Activated T-cell treated with anti-CD3 and anti-CD28 coated beads for 1 hour (primary cell): ENCODE data around the gene ALKBH7.
"Not testable (repeated sequence)": the region's sequence is repeated elsewhere in the genome, so short reads cannot be mapped to it uniquely, and the experiment has no call there.

ENCODE experiments used
- DNase-seq: peaks from one replicate; pipeline ENCODE4 v3.0.0-alpha.2; 2020; ENCODE audit warnings: low read depth

Gene ALKBH7

GRCh38 chr19:6373096-6373812 is 660 bp downstream of the ALKBH7 start:
- DNase-seq: peak; percentile 98

GRCh38 chr19:6373813-6374108 is 1.2 kb downstream of the ALKBH7 start:
- no peak for DNase-seq

DNA sequence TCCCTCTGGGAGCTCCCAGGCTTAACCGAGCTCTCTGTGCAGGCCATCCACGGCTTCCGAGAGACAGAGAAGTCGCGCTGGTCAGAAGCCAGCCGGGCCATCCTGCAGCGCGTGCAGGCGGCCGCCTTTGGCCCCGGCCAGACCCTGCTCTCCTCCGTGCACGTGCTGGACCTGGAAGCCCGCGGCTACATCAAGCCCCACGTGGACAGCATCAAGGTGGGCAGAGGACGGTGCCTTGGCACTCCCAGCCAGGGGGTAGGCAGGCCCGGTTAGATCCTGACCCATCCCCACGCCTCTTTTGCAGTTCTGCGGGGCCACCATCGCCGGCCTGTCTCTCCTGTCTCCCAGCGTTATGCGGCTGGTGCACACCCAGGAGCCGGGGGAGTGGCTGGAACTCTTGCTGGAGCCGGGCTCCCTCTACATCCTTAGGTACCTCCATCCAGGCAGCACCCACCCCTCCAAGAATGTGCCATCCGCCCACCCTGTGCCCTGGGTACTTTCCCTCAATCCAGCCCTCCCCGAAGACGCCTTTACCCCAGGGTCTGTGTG is 1.6 kb downstream of the ALKBH7 start:
- DNase-seq: no peak

DNA sequence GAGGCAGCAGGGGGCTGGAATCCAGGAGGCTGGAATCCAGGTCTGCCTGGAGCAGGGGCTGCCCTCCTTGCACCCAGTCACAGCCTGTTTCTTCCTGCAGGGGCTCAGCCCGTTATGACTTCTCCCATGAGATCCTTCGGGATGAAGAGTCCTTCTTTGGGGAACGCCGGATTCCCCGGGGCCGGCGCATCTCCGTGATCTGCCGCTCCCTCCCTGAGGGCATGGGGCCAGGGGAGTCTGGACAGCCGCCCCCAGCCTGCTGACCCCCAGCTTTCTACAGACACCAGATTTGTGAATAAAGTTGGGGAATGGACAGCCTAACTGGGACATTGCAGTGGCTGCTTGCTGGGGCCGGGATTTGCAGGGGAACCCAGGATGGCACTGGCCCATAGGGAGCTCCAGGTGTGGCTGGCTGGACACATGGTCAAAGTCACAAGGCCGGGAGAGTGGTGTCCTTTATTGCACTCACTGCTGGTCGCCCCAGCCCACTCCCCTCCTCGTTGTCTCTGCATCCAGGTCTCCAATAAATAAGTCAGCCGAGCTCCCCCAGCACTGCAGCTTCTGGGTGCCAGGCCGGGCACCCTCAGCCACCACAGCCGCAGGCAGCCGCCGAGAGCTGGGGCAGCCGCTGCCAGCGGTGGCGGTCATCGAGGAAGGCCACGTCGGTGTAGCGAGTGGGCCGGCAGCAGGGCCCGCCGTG is 2.3 kb downstream of the ALKBH7 start:
- DNase-seq: no peak

DNA sequence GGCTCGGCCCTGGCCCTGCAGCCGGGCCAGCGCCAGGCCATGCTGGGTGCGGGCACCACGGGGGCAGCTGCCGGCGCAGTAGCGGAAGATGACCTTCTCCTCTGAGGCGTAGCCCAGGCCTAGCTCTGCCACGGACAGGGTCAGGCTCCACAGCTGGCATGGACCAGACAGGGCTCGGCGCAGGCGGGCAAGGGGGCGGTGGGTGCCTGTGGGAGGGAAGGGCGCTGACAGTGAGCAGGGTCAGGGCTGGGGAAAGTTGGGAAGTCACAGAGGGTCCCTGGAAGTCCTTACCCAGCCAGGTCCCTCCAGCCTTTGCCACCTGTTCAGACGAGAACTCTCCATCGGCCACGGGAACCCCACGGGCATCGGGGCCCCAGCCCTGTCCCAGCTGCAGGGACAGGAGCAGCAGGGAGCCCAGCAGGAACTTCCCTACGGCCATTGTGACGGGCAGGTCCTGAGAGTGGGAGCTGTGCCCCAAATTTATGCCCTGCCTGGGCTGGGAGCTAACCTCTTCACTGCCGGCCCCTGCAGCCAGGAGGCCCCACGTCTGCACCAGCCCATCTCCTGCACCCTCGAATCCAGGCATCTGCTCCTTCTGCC is 2.9 kb downstream of the ALKBH7 start, which contains the start of gene PSPN:
PSPN (minus strand) TSS at position 523 of the 600 bp plus-strand sequence; CDS start at position 439, 84 bp downstream.
- DNase-seq: no peak

DNA sequence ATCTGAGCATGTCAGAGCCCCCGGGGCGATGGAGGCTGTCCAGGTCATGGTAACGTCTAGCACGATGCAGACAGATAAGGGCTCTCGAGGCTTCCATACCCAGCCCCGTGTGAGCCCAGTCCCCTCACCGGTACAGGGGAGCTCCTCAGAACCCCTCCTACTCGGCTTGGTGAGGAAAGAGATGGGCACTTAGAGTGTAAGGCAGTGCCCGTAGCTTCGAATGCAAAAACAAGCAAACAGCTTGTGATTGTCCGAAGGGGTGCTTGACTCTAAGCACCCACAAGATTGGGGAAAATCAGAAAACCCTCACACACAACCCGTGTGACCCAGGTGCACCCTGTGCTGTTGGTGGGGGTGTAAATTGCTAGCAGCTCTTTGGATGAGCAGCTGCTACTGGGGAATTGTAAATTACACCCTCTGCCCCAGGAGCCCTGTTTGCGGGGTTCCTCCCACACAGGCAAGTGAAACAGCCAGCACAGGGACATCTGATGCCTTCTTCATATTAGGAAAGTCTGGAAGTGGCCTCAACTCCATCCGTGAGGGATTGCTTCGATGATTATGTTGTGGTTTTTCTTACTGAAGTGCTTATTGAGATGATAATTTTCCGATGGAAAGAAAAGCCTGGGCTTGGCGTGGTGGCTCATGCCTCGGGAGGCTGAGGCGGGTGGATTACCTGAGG is 4.1 kb downstream of the ALKBH7 start:
- DNase-seq: no peak

DNA sequence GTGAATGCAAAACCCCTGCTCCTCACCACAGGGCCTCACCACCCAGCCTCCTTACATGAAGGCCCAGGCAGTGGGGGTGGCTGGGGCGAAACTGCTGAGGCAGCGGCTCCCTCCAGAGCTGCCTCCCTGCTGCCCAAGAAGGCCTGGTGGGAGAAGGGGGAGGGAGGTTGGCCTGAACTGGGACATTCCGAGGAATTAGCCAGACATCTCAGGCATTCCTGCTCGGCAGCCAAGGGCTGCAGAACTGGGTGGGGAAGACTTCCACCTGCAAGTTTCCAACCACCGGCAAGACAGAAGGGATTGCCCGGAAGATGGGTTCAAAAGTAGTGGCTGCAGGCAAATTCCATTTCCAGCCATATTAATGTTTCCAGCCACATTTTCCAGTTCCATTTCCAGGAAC is 5.4 kb downstream of the ALKBH7 start:
- DNase-seq: no peak

DNA sequence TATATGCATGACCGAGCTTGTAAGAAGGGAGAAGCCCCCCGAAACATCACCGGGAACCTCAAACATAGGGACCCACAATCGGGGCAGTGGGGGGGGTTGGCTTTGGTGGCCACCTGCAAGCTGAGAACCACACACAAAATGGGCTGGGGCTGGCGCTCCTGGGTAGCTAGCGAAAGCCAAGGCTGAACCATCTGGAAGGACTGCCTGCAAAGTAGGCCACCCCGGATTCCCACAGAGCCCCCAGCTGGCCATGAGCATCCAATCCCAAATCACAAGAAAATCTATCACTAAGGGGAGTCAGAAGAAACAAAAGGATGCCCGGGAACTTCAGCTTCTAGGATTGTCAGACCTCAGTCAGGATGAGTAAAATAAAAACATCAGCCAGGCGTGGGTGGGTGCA is 5.9 kb downstream of the ALKBH7 start:
- no peak for DNase-seq

DNA sequence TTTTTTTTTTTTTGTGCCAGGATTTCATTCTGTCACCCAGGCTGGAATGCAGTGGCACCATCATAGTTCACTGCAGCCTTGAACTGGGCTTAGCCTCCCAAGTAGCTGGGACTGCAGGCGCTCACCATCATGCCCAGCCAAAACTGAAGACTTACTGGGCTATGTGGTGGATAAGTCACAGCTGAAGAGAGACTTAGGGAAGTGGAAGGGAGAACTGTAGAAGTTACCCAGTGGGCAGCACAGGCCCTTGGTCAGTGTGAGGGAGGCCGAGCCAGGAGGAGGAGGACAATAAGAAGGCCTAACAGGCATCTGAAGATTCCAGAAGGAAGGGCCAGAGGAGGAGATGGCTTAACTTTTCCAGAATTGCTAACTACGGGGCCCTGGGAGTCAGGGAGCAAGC is 7.2 kb downstream of the ALKBH7 start:
- no peak for DNase-seq

GRCh38 chr19:6381030-6381750 is 8.6 kb downstream of the ALKBH7 start:
- no peak for DNase-seq

DNA sequence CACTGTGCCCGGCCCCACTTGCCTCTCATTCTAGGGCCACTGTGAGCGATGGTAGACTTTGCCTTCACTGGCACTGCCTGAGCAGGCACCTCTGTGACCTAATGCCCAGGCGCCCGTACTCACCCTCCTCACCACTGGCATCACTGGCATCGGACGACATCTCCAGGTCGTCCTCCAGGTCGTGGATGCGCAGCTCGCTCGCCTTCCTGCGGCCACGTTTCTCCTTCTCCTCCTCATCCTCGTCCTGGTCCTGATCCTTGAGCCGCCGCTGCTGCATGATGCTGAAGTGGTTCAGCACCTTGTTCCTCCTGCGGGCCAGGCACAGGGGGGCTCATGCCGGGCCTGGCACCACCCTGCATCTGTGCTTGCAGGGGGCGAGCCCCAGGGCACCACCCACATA is 10.6 kb downstream of the ALKBH7 start:
- DNase-seq: no peak

GRCh38 chr19:6384381-6384780 is 11.8 kb downstream of the ALKBH7 start:
- DNase-seq: no peak

DNA sequence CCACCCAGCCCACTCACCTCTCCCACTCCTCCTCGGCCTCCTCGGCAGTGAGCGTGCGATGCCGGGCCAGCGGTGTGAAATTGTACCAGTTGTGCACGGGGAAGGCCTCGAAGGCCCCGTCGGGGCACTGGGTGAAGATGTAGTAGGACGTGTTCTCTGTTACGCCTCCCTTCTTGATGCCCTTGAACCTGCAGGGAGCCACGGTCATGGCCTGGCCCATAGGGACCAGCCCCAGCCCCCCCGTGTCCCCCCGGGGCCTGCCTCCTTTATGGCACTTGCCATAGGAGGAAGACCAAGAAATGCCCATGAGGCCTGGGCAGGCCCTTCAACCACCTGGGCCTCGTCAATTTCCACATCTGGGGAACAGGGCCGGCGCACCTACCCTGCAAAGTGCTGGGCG is 14.8 kb downstream of the ALKBH7 start:
- DNase-seq: no peak

- no peak for DNase-seq
Measured at GRCh38 chr19:6392221-6393073, 19.9 kb downstream of the ALKBH7 start.

DNA sequence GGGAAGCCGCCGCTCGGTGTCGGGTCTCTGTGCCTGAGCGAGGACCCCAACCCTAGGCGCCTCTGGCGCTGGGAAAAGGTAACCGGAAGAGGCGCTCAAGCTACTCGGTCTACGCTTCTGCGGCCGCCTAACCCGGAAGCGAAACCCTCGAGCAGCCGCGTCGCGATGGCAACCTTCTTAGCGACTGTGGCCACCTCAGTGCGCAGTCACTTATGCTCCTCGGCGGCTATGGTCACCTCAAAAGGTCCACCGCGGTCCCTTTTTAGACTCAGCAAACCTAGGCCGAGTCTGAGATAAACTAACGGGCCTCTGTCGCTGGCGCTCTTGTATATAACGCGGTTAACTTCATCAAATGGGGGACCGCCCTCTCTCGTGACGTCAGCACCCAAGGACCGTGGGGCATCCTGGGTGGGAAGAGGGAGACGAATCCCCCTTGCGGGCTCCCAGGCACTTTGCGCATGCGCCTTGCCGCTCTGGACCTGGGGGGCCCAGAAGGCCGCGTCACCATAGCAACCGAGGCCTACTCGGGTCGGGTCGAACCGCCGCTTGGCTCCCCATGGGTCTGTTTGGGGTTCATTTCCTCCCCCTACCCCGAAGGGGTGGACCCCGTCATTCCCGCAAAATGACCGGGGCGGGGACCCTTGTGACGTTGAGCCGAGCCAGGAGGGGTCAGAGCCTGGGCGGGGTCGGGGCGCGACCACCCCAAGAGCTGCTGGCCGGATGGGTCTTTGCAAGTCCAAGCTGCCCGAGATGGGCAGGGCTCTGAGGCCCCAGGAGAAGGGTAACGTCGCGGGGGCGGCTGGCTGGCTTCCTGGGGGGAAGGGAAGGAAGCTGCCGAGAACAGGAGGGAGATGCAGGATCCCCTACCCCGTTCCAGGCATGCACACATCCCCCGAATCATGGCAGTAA is 20.7 kb downstream of the ALKBH7 start, which contains the start of gene GTF2F1:
GTF2F1 (minus strand) TSS at position 91 of the 909 bp plus-strand sequence. CDS start 169 bp downstream, outside the sequence.
- DNase-seq: peak; percentile 91

DNA sequence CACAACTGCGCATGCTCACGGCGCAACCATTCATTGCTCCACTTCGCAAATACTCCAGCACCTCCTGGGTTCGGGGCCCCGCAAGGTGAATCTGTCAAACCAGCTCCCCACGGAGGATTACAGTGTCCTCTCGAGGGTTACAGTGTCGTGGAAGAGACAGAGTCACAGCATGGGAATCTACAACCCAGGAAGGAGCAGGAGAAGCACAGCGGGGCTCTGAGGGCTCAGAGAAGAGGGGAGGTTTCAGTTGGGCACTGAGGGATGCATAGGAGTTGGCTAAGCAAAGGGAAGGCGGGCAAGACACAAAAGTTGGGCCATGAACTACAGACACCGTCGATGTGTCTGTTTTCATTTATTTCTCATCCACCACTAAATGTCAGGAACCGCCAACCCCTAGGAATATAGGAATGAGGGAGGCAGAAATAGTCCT is 21.4 kb downstream of the ALKBH7 start:
- peak; percentile 65 for DNase-seq

DNA sequence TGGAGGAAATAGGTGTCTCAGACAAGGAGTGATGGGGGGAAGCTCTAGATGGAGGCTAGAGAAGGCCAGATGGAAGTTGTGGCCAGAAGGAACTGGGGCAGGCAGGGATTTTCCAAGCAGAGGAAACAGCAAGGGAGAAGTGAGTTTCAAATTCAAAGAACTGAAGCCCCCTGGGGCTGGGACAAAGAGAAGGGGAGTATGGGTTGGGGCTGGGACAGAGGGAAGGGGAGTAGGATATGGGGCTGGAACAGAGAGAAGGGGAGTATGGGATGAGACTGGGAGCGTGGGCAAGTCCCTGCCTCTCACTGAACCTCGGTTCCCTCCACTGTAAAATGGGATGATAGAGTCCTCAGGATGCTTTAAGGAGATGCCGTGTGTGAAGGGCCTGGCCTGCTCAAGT is 22.2 kb downstream of the ALKBH7 start:
- no peak for DNase-seq

- DNase-seq: no peak
Measured at GRCh38 chr19:6396305-6396704, 23.7 kb downstream of the ALKBH7 start.

DNA sequence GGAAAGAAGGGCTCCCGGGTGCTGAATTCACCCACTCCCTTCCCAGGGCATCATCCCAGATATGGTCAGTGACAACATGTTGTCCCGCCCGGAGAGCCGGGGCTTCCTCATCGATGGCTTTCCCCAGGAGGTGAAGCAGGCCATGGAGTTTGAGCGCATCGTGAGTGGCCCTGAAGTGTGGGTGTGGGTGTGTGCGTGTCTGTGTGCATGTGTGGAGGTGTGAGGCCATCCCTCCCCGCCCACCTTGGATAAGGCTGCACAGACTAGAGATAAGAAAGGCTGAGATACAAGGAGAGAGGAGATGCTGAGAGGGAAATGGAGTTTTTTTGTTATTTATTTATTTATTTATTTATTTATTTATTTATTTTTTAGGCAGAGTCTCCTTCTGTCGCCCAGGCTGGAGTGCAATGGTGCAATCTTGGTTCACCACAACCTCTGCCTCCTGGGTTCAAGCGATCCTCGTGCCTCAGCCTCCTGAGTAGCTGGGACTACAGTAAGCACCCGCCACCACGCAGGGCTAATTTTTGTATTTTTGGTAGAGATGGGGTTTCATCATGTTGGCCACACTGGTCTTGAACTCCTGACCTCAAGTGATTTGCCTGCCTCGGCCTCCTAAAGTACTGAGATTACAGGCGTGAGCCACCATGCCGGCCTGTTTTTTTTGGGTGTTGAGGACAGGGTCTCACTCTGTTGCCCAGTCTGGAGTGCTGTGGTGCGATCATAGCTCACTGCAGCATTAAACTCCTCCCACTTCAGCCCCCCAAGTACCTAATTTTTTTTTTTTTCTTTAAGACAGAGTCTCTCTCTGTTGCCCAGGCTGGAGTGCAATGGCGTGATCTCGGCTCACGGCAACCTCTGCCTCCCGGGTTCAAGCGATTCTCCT is 27.7 kb downstream of the ALKBH7 start:
- DNase-seq: not testable (repeated sequence)
